GM21529 (cell line): ENCODE measurements around the gene TCFL5.
"Not testable (repeated sequence)": the region's sequence is repeated elsewhere in the genome, so short reads cannot be mapped to it uniquely, and the experiment has no call there.

Source experiments
- ATAC-seq: cut with Tn5 transposase; IDR thresholded peaks from one replicate; pipeline ENCODE4 v1.9.1; 2021; ENCODE audit not compliant: unreplicated experiment

Gene TCFL5

GRCh38 chr20:62858058-62858830 lies 3.4 kb downstream of the TCFL5 start:
- no peak for ATAC-seq

- no peak for ATAC-seq
These were observed 4.5 kb downstream of the TCFL5 start for GRCh38 chr20:62856931-62857619.

- no peak for ATAC-seq
These were observed 6.5 kb downstream of the TCFL5 start for GRCh38 chr20:62855120-62855519.

- ATAC-seq: no peak
These were observed 7.5 kb downstream of the TCFL5 start for GRCh38 chr20:62854121-62854520.

- not testable (repeated sequence) for ATAC-seq
These were observed 8.3 kb downstream of the TCFL5 start for GRCh38 chr20:62853304-62853703.

- ATAC-seq: no peak
These were observed 8.8 kb downstream of the TCFL5 start for GRCh38 chr20:62852841-62853240.

- no peak for ATAC-seq
These were observed 9.4 kb downstream of the TCFL5 start for GRCh38 chr20:62852196-62852595.

- ATAC-seq: no peak
These were observed 11.2 kb downstream of the TCFL5 start for GRCh38 chr20:62850333-62850974.

GRCh38 chr20:62849431-62849830 lies 12.2 kb downstream of the TCFL5 start:
- no peak for ATAC-seq

- not testable (repeated sequence) for ATAC-seq
These were observed 12.7 kb downstream of the TCFL5 start for GRCh38 chr20:62848917-62849316.

GRCh38 chr20:62846166-62846890 lies 15.3 kb downstream of the TCFL5 start:
- ATAC-seq: no peak

- ATAC-seq: no peak
These were observed 16.0 kb downstream of the TCFL5 start for GRCh38 chr20:62845416-62846160.

- no peak for ATAC-seq
These were observed 17.4 kb downstream of the TCFL5 start for GRCh38 chr20:62844182-62844581.

- ATAC-seq: no peak
These were observed 18.0 kb downstream of the TCFL5 start for GRCh38 chr20:62843656-62844055.

GRCh38 chr20:62841705-62842212 lies 19.9 kb downstream of the TCFL5 start:
- no peak for ATAC-seq

- no peak for ATAC-seq
These were observed 21.1 kb downstream of the TCFL5 start for GRCh38 chr20:62840244-62841197.

- ATAC-seq: no peak
These were observed 21.8 kb downstream of the TCFL5 start for GRCh38 chr20:62839816-62840215.

- no peak for ATAC-seq
These were observed 22.4 kb downstream of the TCFL5 start for GRCh38 chr20:62839261-62839660.
